ENCODE data around the gene CHDH. TPM values are rescaled to one million over a fixed set of nuclear protein-coding genes. Genes with fewer than 3 reads are reported as not detected.

CHDH gene
- total RNA-seq, 2 donors from 2014 or later, result 1.1 TPM

DNA sequence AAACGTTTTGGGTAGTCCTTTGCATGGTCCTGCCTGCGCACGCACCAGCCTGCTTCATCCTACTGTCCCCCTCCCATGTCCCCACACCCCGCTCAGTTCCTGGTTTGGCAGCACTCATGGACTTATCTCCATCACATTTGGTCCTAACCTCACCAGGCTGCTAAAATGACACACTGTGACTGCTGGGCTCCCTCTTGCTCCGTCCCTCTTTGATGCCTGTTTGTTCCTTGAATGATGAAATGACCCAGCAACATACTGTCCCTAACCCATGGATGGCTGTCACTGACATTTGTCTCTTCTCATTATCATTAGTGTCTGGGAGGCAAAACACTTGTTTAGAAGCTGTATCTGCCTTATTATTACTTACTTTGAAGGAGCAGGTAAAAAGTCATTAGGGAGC lies 80.5 kb downstream of the CHDH start:
- H3K4me3 Mint-ChIP-seq, result no peak overlapping the region

DNA sequence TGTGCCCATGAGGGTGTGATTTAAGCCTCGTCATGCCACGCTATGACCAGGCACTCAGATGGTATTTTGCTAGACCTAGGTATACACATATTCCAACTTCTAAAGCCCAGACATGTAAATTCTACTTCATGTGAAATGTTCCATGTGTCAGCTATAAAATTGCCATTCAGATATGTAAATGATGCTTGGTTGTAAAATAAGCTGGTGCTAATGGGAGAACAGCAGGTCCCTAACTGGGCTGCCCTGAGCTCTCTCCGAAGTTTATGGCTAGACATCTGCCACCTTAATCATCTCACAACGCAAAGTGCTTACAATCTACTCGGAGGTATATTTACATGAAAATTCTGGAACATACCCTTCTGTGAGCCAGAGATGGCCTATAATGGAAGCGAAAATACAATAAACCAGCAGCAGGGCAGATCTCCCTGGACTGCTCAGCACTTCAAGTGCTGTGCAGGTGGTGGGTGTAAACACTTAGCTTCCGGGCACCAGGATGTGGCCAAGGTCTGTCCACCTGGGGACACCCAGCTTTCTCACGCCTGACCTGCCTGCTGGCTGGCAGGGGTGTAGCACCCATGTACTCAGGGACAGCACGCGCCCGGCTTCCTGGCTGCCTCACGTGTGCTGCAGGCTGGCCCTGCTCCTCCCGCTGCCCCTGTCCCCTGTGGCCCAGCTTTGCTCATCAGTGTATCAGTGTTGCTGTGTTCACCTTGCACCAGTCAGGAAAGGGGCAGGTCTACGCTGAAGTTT lies 82.0 kb downstream of the CHDH start:
- no peak for ATAC-seq (replicated peaks)
- Mint-ChIP-seq H3K4me3 (no peak overlapping the region), H3K27ac (no peak overlapping the region), H3K27me3 (peaks cover 3% of the 10 kb centered on the region), H3K4me1 (no peaks in the 10 kb centered on the region), H3K36me3 (ENCODE audit: low read depth) (no peaks in the 10 kb centered on the region), H3K9me3 (no peaks in the 10 kb centered on the region)

More for the DNA sequence above, 80.5 kb downstream of the CHDH start:
- Mint-ChIP-seq H3K36me3 (ENCODE audit: low read depth) (no peaks in the 10 kb centered on the region), H3K27me3 (peaks cover 10% of the 10 kb centered on the region), H3K9me3 (no peaks in the 10 kb centered on the region), H3K4me1 (peaks cover 6% of the 10 kb centered on the region), H3K27ac (no peak overlapping the region)
- ATAC-seq (replicated peaks), result no peak

GRCh38 chr3:53763353-53763752 lies 82.9 kb downstream of the CHDH start:
- no peak overlapping the region for H3K27ac Mint-ChIP-seq
- H3K4me1 Mint-ChIP-seq, result no peaks in the 10 kb centered on the region
- no peak for ATAC-seq (replicated peaks)
- peaks cover 3% of the 10 kb centered on the region for H3K27me3 Mint-ChIP-seq
- H3K4me3 Mint-ChIP-seq, result no peak overlapping the region
- H3K36me3 Mint-ChIP-seq (ENCODE audit: low read depth), result no peaks in the 10 kb centered on the region
- no peaks in the 10 kb centered on the region for H3K9me3 Mint-ChIP-seq

Other genes with a start within 250 kb of the CHDH start
- 1 to 10 TPM; 1.8 to 2.6 TPM for gene IL17RB, start 149 bp upstream of the CHDH start, total RNA-seq
- gene ACTR8, start 35.7 kb upstream of the CHDH start, total RNA-seq, result 10 to 100 TPM; 26.6 to 30.8 TPM
- gene SELENOK, start 45.4 kb upstream of the CHDH start, total RNA-seq, result 10 to 100 TPM; 37.0 to 55.9 TPM

Data from activated T-helper 17 cell treated with anti-CD3 and anti-CD28 coated beads, Interleukin-2, amount 50 U/mL, for 72 hours (primary cell).